ENCODE data around the gene SMURF2.

- TF ChIP-seq POLR2A (IDR thresholded peaks at IDR 0.05) (no peak), CTCF (IDR thresholded peaks at IDR 0.05) (no peak)
Measured at GRCh38 chr17:64653325-64653984, 8.7 kb downstream of the SMURF2 start.

Measured in breast epithelium (tissue), 3 donors.